Suppressor macrophage (primary cell): ENCODE results near the gene NPAS1.
A peak's percentile ranks its signal among the peaks of the same experiment; 100 is the strongest.

Source experiments
- DNase-seq, 4 experiments: peaks; one replicate each; pipeline ENCODE4 v3.0.0-alpha.2; 2020 to 2022
- total RNA-seq, 17 experiments: gene quantifications; one replicate each; lab custom pipeline; 2026; ENCODE audit warnings: mixed read lengths in 6 of 17, inconsistent platforms in 3 of 17; lab: John Stamatoyannopoulos, UW

Gene NPAS1
- 0.20 to 2.8 (median 0.55) reads per million in 17 experiments for total RNA-seq

GRCh38 chr19:47019431-47020041 lies at the start of gene NPAS1:
TSS of gene NPAS1 (plus strand) at chr19:47019837. CDS start at chr19:47021048, 1,211 bp downstream.
- peak in 2 of 4 experiments; percentile 17 to 47 for DNase-seq

GRCh38 chr19:46970815-46971214 lies 48.8 kb upstream of the NPAS1 start:
- no peak for DNase-seq

- DNase-seq, result peak; percentile 31 to 74 (median 56)
Measured at GRCh38 chr19:46972311-46972710, 47.3 kb upstream of the NPAS1 start.

DNA sequence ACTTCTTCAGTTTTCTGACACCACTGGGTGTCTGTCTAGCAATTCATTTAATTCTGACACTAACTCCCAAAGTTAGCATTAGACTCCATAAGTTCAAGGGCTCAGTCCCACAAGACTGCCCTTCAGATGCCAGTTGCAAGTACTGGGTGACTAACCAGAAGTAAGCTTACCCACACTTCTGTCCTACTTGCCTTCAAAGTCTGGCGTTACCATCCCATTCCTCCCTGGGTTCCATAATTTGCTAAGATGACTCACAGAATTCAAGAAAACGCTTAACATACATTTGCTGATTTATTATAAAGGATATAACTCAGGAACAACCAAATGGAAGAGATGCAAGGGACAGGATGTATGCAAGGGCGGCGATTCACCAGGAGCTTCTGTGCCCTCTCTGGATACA lies 45.5 kb upstream of the NPAS1 start:
- DNase-seq, result no peak

GRCh38 chr19:46975011-46975924 lies 44.4 kb upstream of the NPAS1 start:
- DNase-seq, result no peak

DNA sequence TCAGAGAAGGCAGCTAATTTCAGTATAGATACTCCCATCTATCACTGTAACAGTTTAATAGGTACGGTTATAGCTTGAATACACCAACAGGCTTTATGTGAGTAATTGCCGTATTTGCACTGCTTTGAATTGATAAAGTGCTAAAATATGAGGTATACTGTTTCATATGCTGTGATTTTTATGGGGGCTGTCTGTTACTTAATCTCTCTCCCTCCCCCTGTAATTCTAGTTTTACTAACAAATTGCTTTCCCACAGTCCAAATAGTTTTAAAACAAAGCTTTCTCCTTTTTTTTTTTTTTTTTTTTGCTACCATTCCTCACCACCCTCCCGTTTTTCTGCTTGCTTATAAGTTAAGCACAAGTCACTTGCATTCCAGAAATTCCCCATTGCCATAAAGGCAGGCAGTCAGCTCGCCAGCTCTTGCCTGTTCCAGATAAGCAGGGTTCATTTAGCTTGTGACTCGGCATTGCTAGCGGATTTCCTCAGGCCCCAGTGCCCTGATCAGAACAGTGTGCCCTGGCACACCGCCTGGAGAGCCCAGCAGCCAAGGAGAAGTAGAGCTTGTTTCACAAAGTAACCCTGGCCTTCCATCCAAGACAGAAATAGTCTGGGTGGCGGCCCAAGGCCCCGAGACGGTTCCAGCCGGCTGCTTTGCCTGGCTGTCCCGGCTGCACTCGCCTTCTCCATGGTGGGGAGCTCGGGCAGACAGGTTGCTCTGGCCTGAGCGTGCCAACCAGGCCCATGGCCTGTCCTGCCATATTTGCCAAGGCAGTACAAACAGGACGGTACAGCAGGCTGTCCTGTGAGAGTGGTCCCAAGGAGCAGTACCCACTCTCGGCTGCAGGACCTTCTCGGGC lies 43.5 kb upstream of the NPAS1 start:
- peak; percentile 45 to 74 (median 70) for DNase-seq

DNA sequence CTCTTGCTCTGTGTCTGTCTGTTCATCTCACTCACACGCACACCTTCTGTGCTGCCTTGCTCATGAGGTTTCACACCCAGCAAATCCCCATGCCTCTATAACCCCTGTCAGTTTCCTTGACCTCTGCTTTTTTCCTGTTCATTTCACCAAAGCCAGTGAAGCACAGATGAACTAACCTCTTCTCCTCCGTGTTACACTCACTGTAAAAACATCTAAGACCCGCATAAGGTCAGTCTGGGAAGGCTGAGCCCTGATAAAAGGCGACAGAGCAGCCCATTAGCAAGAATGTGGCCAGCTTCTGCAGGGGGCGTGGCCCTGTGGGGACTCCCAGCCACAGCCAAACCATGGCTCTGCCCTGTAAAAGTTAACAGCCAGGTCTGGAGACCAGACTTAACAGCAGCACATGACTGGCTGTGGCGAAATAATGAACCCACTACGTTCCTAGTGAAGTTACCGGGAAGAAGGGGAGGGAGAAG lies 42.8 kb upstream of the NPAS1 start:
- DNase-seq, result peak in 3 of 4 experiments; percentile 21 to 47 (median 40)

GRCh38 chr19:46977548-46977947 lies 42.1 kb upstream of the NPAS1 start:
- DNase-seq, result no peak

DNA sequence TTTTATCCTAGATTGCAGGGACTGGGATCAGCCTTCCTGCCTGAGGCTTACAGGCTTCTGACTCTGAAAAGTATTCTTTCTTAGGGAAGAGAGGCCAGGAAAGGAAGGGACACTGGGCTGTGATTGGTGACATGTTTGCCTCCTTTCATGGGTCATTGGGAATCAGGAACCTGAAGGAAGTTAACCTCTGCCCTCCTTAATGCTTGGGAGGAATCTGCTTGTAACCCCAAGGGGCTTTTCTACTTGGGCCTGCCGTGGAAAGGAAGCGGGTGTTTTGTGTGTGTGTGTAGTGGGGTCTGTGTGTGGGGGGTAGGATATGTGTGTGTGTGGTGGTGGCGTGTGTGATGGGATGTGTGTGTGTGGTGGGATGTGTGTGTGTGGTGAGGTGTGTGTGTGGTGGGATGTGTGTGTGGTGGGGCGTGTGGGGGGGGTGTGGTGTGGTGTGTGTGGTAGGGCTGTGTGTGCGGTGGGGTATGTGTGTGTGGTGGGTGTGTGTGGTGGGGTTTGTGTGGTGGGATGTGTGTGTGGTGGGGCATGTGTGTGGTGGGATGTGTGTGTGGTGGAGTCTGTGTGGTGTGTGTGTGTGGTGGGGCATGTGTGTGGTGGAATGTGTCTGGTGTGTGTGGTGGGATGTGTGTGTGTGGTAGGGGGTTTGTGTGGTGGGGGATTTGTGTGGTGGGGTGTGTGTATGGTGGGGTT lies 41.3 kb upstream of the NPAS1 start:
- peak; percentile 10 to 52 (median 50) for DNase-seq

GRCh38 chr19:46979126-46980105 lies 40.2 kb upstream of the NPAS1 start:
- DNase-seq, result no peak

DNA sequence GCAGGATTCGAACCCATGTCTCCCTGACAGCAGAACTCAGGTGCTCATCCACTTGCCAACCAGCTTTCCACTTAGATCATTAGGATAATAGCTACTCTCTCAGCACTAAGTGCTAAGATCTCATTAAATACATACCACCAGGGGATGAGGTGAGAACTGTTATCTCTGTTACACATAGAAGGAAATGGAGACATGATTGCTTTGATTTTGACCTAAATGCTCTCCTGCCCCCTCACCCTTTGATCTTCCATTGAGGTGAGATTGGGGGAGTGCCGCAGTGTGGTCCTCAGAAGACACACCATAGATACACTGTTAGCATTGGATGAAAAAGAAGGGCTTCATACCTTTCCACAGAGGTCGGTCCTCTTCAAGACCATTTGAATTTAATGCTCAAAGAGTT lies 38.9 kb upstream of the NPAS1 start:
- no peak for DNase-seq

DNA sequence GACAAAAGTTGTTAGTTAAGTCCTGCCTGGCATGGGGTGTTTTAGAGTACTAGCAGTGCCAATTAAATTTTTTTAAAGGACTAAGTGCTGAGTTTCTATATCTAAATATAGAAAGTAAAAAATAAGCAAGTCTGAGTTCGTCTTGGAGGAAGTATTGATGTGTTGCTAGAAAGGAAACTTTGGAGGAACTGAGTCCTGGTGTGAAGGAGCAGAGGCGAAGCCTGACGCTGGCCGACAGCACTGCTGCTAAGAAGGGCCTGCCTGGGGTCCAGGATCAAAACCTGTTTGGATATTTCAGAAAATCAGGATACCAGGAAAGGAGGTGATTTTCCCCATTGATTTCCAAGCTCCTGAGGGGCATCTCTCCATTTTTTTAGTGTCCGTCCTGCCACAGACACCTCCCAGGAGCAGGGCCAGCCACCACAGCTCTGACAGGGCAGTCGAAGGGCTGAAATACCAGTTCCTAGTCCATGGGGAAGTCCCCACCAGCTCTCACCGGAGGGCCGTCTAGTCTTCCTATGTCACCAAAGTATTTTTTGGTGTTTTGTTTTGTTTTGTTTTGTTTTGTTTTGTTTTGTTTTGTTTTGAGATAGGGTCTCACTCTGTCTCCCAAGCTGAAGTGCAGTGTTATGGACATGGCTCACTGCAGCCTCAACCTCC lies 38.2 kb upstream of the NPAS1 start:
- peak; percentile 44 to 81 (median 71) for DNase-seq

DNA sequence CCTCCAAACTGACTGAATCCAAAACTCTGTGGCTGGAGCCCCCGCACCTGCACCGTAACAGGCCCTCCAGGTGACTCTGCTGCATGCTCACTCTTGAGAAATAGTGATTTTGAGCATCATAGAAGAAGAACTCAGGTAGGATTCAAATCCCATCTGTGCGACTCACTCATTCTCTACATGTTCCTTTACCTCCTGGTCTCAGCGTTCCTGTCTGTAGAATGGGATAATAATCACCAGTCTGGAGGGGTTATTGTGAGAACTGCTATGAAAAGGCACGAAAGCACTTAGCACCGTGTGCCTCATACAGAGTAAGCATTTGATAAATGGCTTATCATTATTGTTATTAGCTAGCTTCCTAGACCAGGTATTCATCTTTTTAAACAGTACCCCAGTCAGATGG lies 36.5 kb upstream of the NPAS1 start:
- DNase-seq, result no peak

DNA sequence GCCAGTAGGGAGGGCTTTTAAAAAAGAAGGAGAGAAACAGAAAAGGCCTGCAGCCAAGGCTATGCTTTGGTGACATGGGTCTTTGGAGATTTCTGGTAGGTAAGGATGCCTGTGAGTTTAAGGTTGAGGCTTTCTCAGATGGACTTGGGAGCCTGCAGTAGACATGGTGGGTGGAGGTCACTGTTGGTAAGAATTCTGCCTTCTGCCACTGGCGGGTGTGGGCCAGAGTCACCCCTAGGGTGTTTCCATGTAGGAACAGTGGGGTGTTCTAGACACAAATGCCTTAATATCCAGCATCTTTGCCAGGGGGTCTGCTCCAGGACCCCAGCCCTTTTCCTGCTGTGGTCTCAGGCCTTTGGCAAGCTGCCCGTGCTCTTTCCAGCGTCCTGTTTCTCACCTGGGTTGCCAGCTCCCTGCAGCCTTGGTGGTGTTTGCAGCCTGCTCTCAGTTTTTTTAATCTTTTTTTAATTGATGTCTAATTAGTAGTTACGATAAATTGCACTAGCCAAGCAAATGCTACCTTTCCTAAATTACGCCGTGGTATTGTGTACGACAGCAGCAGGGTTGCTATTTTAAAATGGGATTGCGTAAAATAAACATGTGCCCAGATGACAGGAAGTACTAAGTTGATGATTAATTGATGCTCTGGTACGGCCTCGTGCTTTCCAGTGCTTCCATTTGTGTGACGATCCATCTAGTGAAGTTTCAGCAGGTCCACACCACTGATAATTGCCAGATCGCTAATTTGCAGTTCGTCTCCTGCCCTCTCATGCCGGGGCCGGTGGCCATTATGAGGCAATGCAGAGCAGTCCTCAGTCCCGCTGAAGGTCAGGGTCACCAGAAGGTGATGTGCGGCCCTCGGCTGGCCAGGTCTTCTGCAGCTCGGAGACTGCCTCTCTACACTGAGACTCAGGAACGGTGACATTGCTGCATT lies 35.3 kb upstream of the NPAS1 start:
- peak; percentile 63 to 88 (median 77) for DNase-seq

GRCh38 chr19:46985542-46986415 lies 33.9 kb upstream of the NPAS1 start:
- DNase-seq, result no peak

GRCh38 chr19:46988614-46989230 lies 30.9 kb upstream of the NPAS1 start:
- DNase-seq, result no peak

- DNase-seq, result peak; percentile 71 to 87 (median 76)
Measured at GRCh38 chr19:46990991-46991676, 28.5 kb upstream of the NPAS1 start.
